GM23338 (cell line): ENCODE measurements around the gene FOXP4.

Experiments
- CREB1 ChIP-seq: fragments of 250-450 bp; sonication (Bioruptor Pico); IDR thresholded peaks from 2 replicates; pipeline ENCODE4 v1.5.0; 2020; ENCODE audit warnings: low read depth, mild to moderate bottlenecking, moderate library complexity
- EZH2 ChIP-seq: fragments of 200-600 bp; sonication (generic); IDR thresholded peaks from one replicate; pipeline ENCODE4 v1.8.0; 2017; ENCODE audit warnings: antibody characterized with exemption, mild to moderate bottlenecking, low read depth; ENCODE audit not compliant: unreplicated experiment
- EZH2phosphoT487 ChIP-seq: fragments of 200-600 bp; sonication (generic); IDR thresholded peaks from one replicate; pipeline ENCODE4 v1.8.1; 2018; ENCODE audit warnings: antibody characterized with exemption; ENCODE audit not compliant: unreplicated experiment
- POLR2AphosphoS5 ChIP-seq: IDR thresholded peaks from 2 replicates; pipeline ENCODE4 v1.6.1; 2016; ENCODE audit warnings: antibody characterized with exemption, low read depth
- STAT1 ChIP-seq: IDR thresholded peaks from one replicate; pipeline ENCODE4 v1.6.1; 2016; ENCODE audit warnings: antibody characterized with exemption; ENCODE audit not compliant: unreplicated experiment
- ZNF331 ChIP-seq: fragments of 250-450 bp; sonication (Bioruptor Pico); IDR thresholded peaks from 2 replicates; pipeline ENCODE4 v1.5.0; 2020; ENCODE audit warnings: low read depth, mild to moderate bottlenecking, moderate library complexity
- TF ChIP-seq, protein P1 (sequence below), 2 experiments: fragments of 200-600 bp in 1 of 2; sonication (generic) in 1 of 2; conservative IDR thresholded peaks; 2 replicates each; pipeline versions ENCODE4 v1.5.1 to v1.6.1; 2016 to 2017; ENCODE audit warnings: antibody characterized with exemption in 2 of 2, low read depth in 2 of 2, mild to moderate bottlenecking in 2 of 2, moderate library complexity in 1 of 2
- TF ChIP-seq, protein P2 (sequence below): IDR thresholded peaks from one replicate; pipeline ENCODE4 v1.6.1; 2018; ENCODE audit warnings: antibody characterized with exemption; ENCODE audit not compliant: unreplicated experiment

DNA sequence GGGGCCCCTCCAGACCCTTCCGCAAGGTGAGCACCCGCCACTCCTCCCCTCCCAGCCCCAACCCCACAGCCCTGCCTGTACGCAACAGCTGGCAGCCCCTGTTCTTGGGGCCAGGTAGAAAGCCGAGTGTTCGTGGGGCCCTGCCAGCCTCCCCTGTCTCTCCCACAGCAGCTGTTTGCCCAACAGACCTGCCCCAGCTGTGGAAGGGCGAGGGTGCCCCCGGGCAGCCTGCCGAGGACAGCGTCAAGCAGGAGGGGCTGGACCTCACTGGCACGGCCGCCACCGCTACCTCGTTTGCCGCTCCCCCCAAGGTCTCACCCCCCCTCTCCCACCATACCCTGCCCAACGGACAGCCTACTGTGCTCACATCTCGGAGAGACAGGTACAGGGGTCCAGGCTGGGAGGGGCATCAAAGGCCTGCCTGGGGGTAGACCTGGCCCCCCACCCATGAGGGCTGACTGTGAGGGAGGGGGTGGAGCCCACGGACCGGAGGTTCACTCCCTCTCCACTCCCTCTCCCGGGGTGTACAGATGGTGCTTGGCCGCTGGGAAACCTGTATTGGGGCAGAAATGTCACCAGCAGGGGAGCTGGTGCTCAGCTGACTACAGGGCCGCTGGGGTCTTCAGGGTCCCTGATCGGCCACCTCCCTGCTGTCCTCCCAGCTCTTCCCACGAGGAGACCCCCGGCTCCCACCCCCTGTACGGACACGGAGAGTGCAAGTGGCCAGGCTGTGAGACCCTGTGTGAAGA lies 41.1 kb downstream of the FOXP4 start:
- TF ChIP-seq EZH2phosphoT487 (no peak), POLR2AphosphoS5 (no peak), EZH2 (no peak), STAT1 (no peak), CREB1 (CRISPR knock-in tag) (no peak), ZNF331 (CRISPR knock-in tag) (no peak)
- TF ChIP-seq, protein P1, sequence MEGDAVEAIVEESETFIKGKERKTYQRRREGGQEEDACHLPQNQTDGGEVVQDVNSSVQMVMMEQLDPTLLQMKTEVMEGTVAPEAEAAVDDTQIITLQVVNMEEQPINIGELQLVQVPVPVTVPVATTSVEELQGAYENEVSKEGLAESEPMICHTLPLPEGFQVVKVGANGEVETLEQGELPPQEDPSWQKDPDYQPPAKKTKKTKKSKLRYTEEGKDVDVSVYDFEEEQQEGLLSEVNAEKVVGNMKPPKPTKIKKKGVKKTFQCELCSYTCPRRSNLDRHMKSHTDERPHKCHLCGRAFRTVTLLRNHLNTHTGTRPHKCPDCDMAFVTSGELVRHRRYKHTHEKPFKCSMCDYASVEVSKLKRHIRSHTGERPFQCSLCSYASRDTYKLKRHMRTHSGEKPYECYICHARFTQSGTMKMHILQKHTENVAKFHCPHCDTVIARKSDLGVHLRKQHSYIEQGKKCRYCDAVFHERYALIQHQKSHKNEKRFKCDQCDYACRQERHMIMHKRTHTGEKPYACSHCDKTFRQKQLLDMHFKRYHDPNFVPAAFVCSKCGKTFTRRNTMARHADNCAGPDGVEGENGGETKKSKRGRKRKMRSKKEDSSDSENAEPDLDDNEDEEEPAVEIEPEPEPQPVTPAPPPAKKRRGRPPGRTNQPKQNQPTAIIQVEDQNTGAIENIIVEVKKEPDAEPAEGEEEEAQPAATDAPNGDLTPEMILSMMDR (conservative IDR thresholded peaks at IDR 0.05; ENCODE audit: low read depth in 2 of 2), result peak in 1 of 2 experiments; percentile 20; a peak in 1 of 4 replicates
- TF ChIP-seq, protein P2, sequence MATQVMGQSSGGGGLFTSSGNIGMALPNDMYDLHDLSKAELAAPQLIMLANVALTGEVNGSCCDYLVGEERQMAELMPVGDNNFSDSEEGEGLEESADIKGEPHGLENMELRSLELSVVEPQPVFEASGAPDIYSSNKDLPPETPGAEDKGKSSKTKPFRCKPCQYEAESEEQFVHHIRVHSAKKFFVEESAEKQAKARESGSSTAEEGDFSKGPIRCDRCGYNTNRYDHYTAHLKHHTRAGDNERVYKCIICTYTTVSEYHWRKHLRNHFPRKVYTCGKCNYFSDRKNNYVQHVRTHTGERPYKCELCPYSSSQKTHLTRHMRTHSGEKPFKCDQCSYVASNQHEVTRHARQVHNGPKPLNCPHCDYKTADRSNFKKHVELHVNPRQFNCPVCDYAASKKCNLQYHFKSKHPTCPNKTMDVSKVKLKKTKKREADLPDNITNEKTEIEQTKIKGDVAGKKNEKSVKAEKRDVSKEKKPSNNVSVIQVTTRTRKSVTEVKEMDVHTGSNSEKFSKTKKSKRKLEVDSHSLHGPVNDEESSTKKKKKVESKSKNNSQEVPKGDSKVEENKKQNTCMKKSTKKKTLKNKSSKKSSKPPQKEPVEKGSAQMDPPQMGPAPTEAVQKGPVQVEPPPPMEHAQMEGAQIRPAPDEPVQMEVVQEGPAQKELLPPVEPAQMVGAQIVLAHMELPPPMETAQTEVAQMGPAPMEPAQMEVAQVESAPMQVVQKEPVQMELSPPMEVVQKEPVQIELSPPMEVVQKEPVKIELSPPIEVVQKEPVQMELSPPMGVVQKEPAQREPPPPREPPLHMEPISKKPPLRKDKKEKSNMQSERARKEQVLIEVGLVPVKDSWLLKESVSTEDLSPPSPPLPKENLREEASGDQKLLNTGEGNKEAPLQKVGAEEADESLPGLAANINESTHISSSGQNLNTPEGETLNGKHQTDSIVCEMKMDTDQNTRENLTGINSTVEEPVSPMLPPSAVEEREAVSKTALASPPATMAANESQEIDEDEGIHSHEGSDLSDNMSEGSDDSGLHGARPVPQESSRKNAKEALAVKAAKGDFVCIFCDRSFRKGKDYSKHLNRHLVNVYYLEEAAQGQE, result no peak
